HG03097 (cell line): Measurements from ENCODE around the gene GKAP1.
A peak's percentile ranks its signal among the peaks of the same experiment; 100 is the strongest.
"Not testable (repeated sequence)": the region's sequence is repeated elsewhere in the genome, so short reads cannot be mapped to it uniquely, and the experiment has no call there.

Experiments used
- ATAC-seq: cut with Tn5 transposase; IDR thresholded peaks from one replicate; pipeline ENCODE4 v1.9.1; 2021; ENCODE audit not compliant: unreplicated experiment, low FRiP score

The GKAP1 gene

GRCh38 chr9:83817356-83818278 is at the start of gene GKAP1:
TSS of gene GKAP1 (minus strand) at chr9:83817769. CDS start at chr9:83806517, 11,252 bp downstream.
- peak; percentile 65 for ATAC-seq

- ATAC-seq, result not testable (repeated sequence)
These were observed 32.3 kb upstream of the GKAP1 start for GRCh38 chr9:83849895-83850294.

- not testable (repeated sequence) for ATAC-seq
These were observed 19.6 kb upstream of the GKAP1 start for GRCh38 chr9:83837070-83837643.

- ATAC-seq, result not testable (repeated sequence)
These were observed 13.0 kb upstream of the GKAP1 start for GRCh38 chr9:83830426-83831071.

GRCh38 chr9:83824986-83825623 is 7.5 kb upstream of the GKAP1 start:
- not testable (repeated sequence) for ATAC-seq

GRCh38 chr9:83817011-83817355 is 586 bp downstream of the GKAP1 start:
- not testable (repeated sequence) for ATAC-seq

GRCh38 chr9:83815120-83815519 is 2.4 kb downstream of the GKAP1 start:
- ATAC-seq, result not testable (repeated sequence)

- not testable (repeated sequence) for ATAC-seq
These were observed 8.4 kb downstream of the GKAP1 start for GRCh38 chr9:83809213-83809612.

GRCh38 chr9:83804454-83804853 is 13.1 kb downstream of the GKAP1 start:
- not testable (repeated sequence) for ATAC-seq

GRCh38 chr9:83803941-83804340 is 13.6 kb downstream of the GKAP1 start:
- ATAC-seq, result not testable (repeated sequence)

GRCh38 chr9:83800236-83801033 is 17.1 kb downstream of the GKAP1 start:
- ATAC-seq, result no peak

- ATAC-seq, result no peak
These were observed 23.5 kb downstream of the GKAP1 start for GRCh38 chr9:83794051-83794450.

GRCh38 chr9:83792746-83793145 is 24.8 kb downstream of the GKAP1 start:
- ATAC-seq, result no peak

- ATAC-seq, result no peak
These were observed 39.4 kb downstream of the GKAP1 start for GRCh38 chr9:83778164-83778563.

GRCh38 chr9:83775932-83776331 is 41.6 kb downstream of the GKAP1 start:
- no peak for ATAC-seq

- no peak for ATAC-seq
These were observed 44.7 kb downstream of the GKAP1 start for GRCh38 chr9:83772860-83773259.

GRCh38 chr9:83765376-83765775 is 52.2 kb downstream of the GKAP1 start:
- no peak for ATAC-seq

GRCh38 chr9:83754383-83754977 is 63.1 kb downstream of the GKAP1 start:
- peak; percentile 62 for ATAC-seq

GRCh38 chr9:83749706-83750105 is 67.9 kb downstream of the GKAP1 start:
- no peak for ATAC-seq

GRCh38 chr9:83744206-83744605 is 73.4 kb downstream of the GKAP1 start:
- no peak for ATAC-seq
